ENCODE results near the gene ZNF559.
A peak's percentile ranks its signal among the peaks of the same experiment; 100 is the strongest.

ZNF559 gene

GRCh38 chr19:9362905-9363304 lies 38.9 kb downstream of the ZNF559 start, which contains the start of gene ZNF177:
Gene ZNF177, plus strand, starts transcription at chr19:9363013. Its CDS starts 15,299 bp downstream, at chr19:9378312.
- Histone ChIP-seq H3K79me2 (ENCODE audit: insufficient read depth, low read length) (0 out of 2 replicates have a peak, but pooled peaks cover 3% of the 10 kb centered on the region), H4K20me1 (ENCODE audit: insufficient read depth, low read length) (no peaks in the 10 kb centered on the region), H3K27ac (ENCODE audit: low read length) (peak within 1 kb of the TSS; percentile 43), H3K4me2 (ENCODE audit: insufficient read depth, low read length) (peak within 1 kb of the TSS; percentile 74), H3K9me3 (ENCODE audit: insufficient read depth, low read length, severe bottlenecking) (no peaks in the 10 kb centered on the region), H2AFZ (ENCODE audit: low read depth, low read length) (peak within 1 kb of the TSS; percentile 51), H3K36me3 (ENCODE audit: insufficient read depth, low read length) (peaks cover 9% of the 10 kb centered on the region), H3K27me3 (ENCODE audit: insufficient read depth, low read length, poor library complexity) (no peaks in the 10 kb centered on the region), H3K9ac (ENCODE audit: low read depth, low read length) (peak within 1 kb of the TSS; percentile 59), H3K4me3 (ENCODE audit: low read depth in 1 of 2, low read length in 2 of 2) (peak within 1 kb of the TSS; percentile 27 to 57; a peak in 3 of 4 replicates), H3K4me1 (ENCODE audit: insufficient read depth, low read length) (peaks cover 15% of the 10 kb centered on the region)
- ATAC-seq (ENCODE audit: insufficient read depth, low read depth), result peak; percentile 94
- TF ChIP-seq EZH2 (IDR thresholded peaks at IDR 0.05; ENCODE audit: borderline replicate concordance, low read depth, low read length, severe bottlenecking) (no peak), CTCF (IDR thresholded peaks at IDR 0.05; ENCODE audit: borderline replicate concordance, extremely low read depth, low read length, poor library complexity, severe bottlenecking) (no peak)
- peak; percentile 75 for DNase-seq

DNA sequence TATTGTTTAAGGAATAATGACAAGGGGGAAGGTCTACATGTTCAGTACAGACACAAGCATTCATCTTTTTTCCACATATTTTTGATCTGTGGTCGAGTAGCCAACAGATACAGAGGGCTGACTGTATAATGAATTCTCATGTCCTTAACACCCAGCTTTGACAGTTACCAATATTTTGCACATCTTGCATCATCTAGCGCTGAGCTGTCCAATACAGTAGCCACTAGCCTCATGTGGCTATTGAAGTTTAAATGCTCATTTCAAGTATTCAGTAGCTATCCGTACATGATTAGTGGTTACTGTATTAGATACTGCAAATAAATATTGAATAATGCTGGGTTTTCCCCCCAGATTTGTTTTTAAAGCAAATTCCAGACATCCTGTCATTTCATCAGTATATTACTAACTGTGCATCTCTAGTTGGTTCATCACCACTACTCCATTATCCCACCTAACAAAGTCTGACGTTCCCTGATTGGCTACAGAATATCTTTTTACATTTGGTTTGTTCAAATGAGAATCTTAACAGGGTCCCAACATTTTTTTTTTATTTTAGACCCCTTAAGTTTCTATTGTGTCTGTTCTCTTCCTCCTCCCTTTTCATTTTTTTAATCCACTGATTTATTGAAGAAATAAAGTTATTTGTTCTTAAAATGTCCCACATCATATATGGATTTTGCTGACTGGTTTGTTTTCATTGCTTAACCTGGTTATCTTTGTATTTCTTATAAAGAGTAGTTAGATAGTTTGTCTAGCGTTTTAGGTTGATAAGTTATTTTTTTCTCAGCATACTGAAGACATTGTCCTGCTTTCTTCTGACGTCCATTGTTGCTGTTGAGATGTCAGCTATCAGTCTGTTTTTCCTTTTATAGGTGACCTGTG lies 47.0 kb downstream of the ZNF559 start:
- Histone ChIP-seq H3K4me3 (ENCODE audit: low read depth in 1 of 2, low read length in 2 of 2) (no peak overlapping the region), H4K20me1 (ENCODE audit: insufficient read depth, low read length) (no peaks in the 10 kb centered on the region), H3K4me2 (ENCODE audit: insufficient read depth, low read length) (no peak overlapping the region), H3K36me3 (ENCODE audit: insufficient read depth, low read length) (peaks cover 18% of the 10 kb centered on the region; the same call in 1 of the 2 replicates), H3K27ac (ENCODE audit: low read length) (no peak overlapping the region), H3K79me2 (ENCODE audit: insufficient read depth, low read length) (no peaks in the 10 kb centered on the region), H3K4me1 (ENCODE audit: insufficient read depth, low read length) (no peaks in the 10 kb centered on the region), H3K9me3 (ENCODE audit: insufficient read depth, low read length, severe bottlenecking) (peaks cover 5% of the 10 kb centered on the region), H3K27me3 (ENCODE audit: insufficient read depth, low read length, poor library complexity) (no peaks in the 10 kb centered on the region), H2AFZ (ENCODE audit: low read depth, low read length) (no peak overlapping the region), H3K9ac (ENCODE audit: low read depth, low read length) (no peak overlapping the region)
- TF ChIP-seq EZH2 (IDR thresholded peaks at IDR 0.05; ENCODE audit: borderline replicate concordance, low read depth, low read length, severe bottlenecking) (no peak), CTCF (IDR thresholded peaks at IDR 0.05; ENCODE audit: borderline replicate concordance, extremely low read depth, low read length, poor library complexity, severe bottlenecking) (no peak)
- ATAC-seq (ENCODE audit: insufficient read depth, low read depth) (no peak), DNase-seq (no peak)

DNA sequence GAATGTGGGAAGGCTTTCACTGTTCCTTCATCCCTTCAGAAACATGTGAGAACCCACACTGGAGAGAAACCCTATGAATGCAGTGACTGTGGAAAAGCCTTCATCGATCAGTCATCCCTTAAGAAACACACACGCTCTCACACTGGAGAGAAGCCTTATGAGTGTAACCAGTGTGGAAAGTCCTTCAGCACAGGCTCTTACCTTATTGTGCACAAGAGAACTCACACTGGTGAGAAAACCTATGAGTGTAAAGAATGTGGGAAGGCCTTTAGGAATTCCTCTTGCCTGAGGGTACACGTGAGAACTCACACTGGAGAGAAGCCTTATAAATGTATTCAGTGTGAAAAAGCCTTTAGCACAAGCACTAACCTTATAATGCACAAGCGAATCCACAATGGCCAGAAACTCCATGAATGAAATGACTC lies 57.4 kb downstream of the ZNF559 start:
- DNase-seq (no peak), ATAC-seq (ENCODE audit: insufficient read depth, low read depth) (no peak)
- Histone ChIP-seq H3K4me2 (ENCODE audit: insufficient read depth, low read length) (no peak overlapping the region), H3K27me3 (ENCODE audit: insufficient read depth, low read length, poor library complexity) (no peaks in the 10 kb centered on the region), H3K4me3 (ENCODE audit: low read depth in 1 of 2, low read length in 2 of 2) (no peak overlapping the region), H3K27ac (ENCODE audit: low read length) (no peak overlapping the region), H3K79me2 (ENCODE audit: insufficient read depth, low read length) (no peaks in the 10 kb centered on the region), H3K9ac (ENCODE audit: low read depth, low read length) (no peak overlapping the region), H2AFZ (ENCODE audit: low read depth, low read length) (no peak overlapping the region), H3K36me3 (ENCODE audit: insufficient read depth, low read length) (peaks cover 72% of the 10 kb centered on the region), H3K9me3 (ENCODE audit: insufficient read depth, low read length, severe bottlenecking) (peaks cover 67% of the 10 kb centered on the region), H4K20me1 (ENCODE audit: insufficient read depth, low read length) (no peaks in the 10 kb centered on the region), H3K4me1 (ENCODE audit: insufficient read depth, low read length) (no peaks in the 10 kb centered on the region)
- TF ChIP-seq CTCF (IDR thresholded peaks at IDR 0.05; ENCODE audit: borderline replicate concordance, extremely low read depth, low read length, poor library complexity, severe bottlenecking) (no peak), EZH2 (IDR thresholded peaks at IDR 0.05; ENCODE audit: borderline replicate concordance, low read depth, low read length, severe bottlenecking) (no peak)

All from DND-41 (cell line).